H1 (cell line): Measurements from ENCODE around the gene KIF26A. TPM values are rescaled to one million over a fixed set of nuclear protein-coding genes. Genes with fewer than 3 reads are reported as not detected.

ENCODE experiments used
- CTCF ChIA-PET: fragments of 300-600 bp; sonication (Branson Sonifier 250); formaldehyde crosslinking; loops from one replicate; lab custom pipeline; 2021; ENCODE audit not compliant: partially characterized antibody; lab: Charles Lee
- POLR2A ChIA-PET: fragments of 300-600 bp; sonication (Branson Sonifier 250); formaldehyde crosslinking; loops from one replicate; lab custom pipeline; 2021; ENCODE audit warnings: inconsistent platforms; ENCODE audit not compliant: partially characterized antibody; lab: Charles Lee
- DNase-seq, 2 experiments: peaks; one replicate each; pipeline versions ENCODE4 v3.0.0 to v3.0.0-alpha.2; 2010 to 2022; ENCODE audit warnings: low spot score in 2 of 2, low read depth in 1 of 2, mixed read lengths in 1 of 2
- FAIRE-seq: peaks from 2 replicates; lab custom pipeline; 2011; peaks lifted over from hg19 to GRCh38; lab: Jason Lieb, UNC
- H2AFZ ChIP-seq: 2 replicates; pipeline ENCODE4 v1.8.1; 2012; ENCODE audit warnings: low read length, inconsistent platforms
- H2AK5ac ChIP-seq: 2 replicates; pipeline ENCODE4 v1.6.1; 2013; ENCODE audit warnings: low read depth, low read length
- H2BK120ac ChIP-seq: replicated peaks from 2 replicates; pipeline ENCODE3; 2013; ENCODE audit warnings: low read depth, low read length, inconsistent platforms
- H2BK12ac ChIP-seq: 2 replicates; pipeline ENCODE4 v1.6.1; 2013; ENCODE audit warnings: low read depth, low read length
- H2BK15ac ChIP-seq: 2 replicates; pipeline ENCODE4 v1.6.1; 2013; ENCODE audit warnings: low read length
- H2BK20ac ChIP-seq: 2 replicates; pipeline ENCODE4 v1.6.1; 2013; ENCODE audit warnings: low read length
- H2BK5ac ChIP-seq: 2 replicates; pipeline ENCODE4 v1.6.1; 2013; ENCODE audit warnings: low read depth, low read length
- H3K14ac ChIP-seq: 2 replicates; pipeline ENCODE4 v1.6.1; 2013; ENCODE audit warnings: inconsistent platforms; ENCODE audit not compliant: insufficient read length
- H3K18ac ChIP-seq: 2 replicates; pipeline ENCODE4 v1.6.1; 2013; ENCODE audit warnings: low read length; ENCODE audit errors: extremely low read depth
- H3K23ac ChIP-seq: 2 replicates; pipeline ENCODE4 v1.6.1; 2013; ENCODE audit warnings: inconsistent platforms; ENCODE audit not compliant: insufficient read length
- H3K23me2 ChIP-seq: 2 replicates; pipeline ENCODE4 v1.6.1; 2013; ENCODE audit warnings: low read depth, low read length
- H3K27ac ChIP-seq: 2 replicates; pipeline ENCODE4 v1.6.1; 2011; ENCODE audit warnings: low read depth, low read length, inconsistent platforms
- H3K27me3 ChIP-seq, 4 experiments: replicated peaks in 1 of 4; 1 replicate in 1 of 4; 2 replicates in 3 of 4; pipeline versions ENCODE4 v1.6.1 to v1.8.1; 2011 to 2013; ENCODE audit warnings: low read length in 3 of 4, mild to moderate bottlenecking in 3 of 4, inconsistent platforms in 2 of 4, mixed read lengths in 2 of 4, moderate library complexity in 1 of 4; ENCODE audit not compliant: control insufficient read depth in 3 of 4, insufficient read depth in 3 of 4; ENCODE audit errors: extremely low read depth in 1 of 4
- H3K36me3 ChIP-seq, 4 experiments: 2 replicates each; pipeline versions ENCODE4 v1.6.1 to v1.8.1; 2011 to 2013; ENCODE audit warnings: mild to moderate bottlenecking in 4 of 4, low read length in 3 of 4, moderate library complexity in 2 of 4, control low read depth in 1 of 4, inconsistent platforms in 1 of 4; ENCODE audit not compliant: insufficient read depth in 4 of 4, control insufficient read depth in 2 of 4
- H3K4ac ChIP-seq: replicated peaks from 2 replicates; pipeline ENCODE3; 2013; ENCODE audit warnings: low read length, low read depth, mixed read lengths, inconsistent platforms; ENCODE audit not compliant: insufficient read length
- H3K4me1 ChIP-seq, 4 experiments: replicated peaks in 1 of 4; 1 replicate in 1 of 4; 2 replicates in 3 of 4; pipeline versions ENCODE4 v1.6.1 to v1.8.1; 2011 to 2013; ENCODE audit warnings: low read length in 3 of 4, inconsistent platforms in 2 of 4, mixed read lengths in 1 of 4; ENCODE audit not compliant: insufficient read depth in 4 of 4, control insufficient read depth in 3 of 4
- H3K4me2 ChIP-seq, 2 experiments: 2 replicates each; pipeline versions ENCODE4 v1.6.1 to v1.8.1; 2011 to 2013; ENCODE audit warnings: low read depth in 2 of 2, low read length in 2 of 2, control low read depth in 1 of 2, inconsistent platforms in 1 of 2, mild to moderate bottlenecking in 1 of 2; ENCODE audit not compliant: insufficient read depth in 1 of 2
- H3K4me3 ChIP-seq, 4 experiments: fragments of 200-600, 300-600 bp in 1 of 4; sonication (generic), shearing (Covaris generic), sonication (Bioruptor Twin) in 1 of 4; 2 replicates each; pipeline versions ENCODE4 v1.5.1 to v1.8.1; 2011 to 2016; ENCODE audit warnings: low read length in 4 of 4, low read depth in 3 of 4, control low read depth in 2 of 4, inconsistent platforms in 2 of 4, mild to moderate bottlenecking in 2 of 4, mixed read lengths in 1 of 4, moderate library complexity in 1 of 4; ENCODE audit not compliant: insufficient read depth in 2 of 4; ENCODE audit errors: extremely low read depth in 1 of 4
- H3K56ac ChIP-seq: replicated peaks from 2 replicates; pipeline ENCODE3; 2013; ENCODE audit warnings: low read depth, mild to moderate bottlenecking, mixed read lengths, low read length, inconsistent platforms; ENCODE audit not compliant: insufficient read length
- H3K79me1 ChIP-seq: 2 replicates; pipeline ENCODE4 v1.6.1; 2013; ENCODE audit warnings: low read depth, low read length, control low read depth
- H3K79me2 ChIP-seq, 2 experiments: 2 replicates each; pipeline versions ENCODE4 v1.6.1 to v1.8.1; 2012 to 2013; ENCODE audit warnings: low read length in 2 of 2, mild to moderate bottlenecking in 2 of 2, inconsistent platforms in 1 of 2; ENCODE audit not compliant: insufficient read depth in 2 of 2, control insufficient read depth in 1 of 2
- H3K9ac ChIP-seq, 4 experiments: replicated peaks in 1 of 4; 1 replicate in 1 of 4; 2 replicates in 3 of 4; pipeline versions ENCODE4 v1.6.1 to v1.8.1; 2011 to 2013; ENCODE audit warnings: low read depth in 3 of 4, low read length in 3 of 4, control low read depth in 2 of 4, mild to moderate bottlenecking in 2 of 4, moderate library complexity in 2 of 4, inconsistent platforms in 1 of 4; ENCODE audit errors: extremely low read depth in 1 of 4
- H3K9me3 ChIP-seq, 2 experiments: 2 replicates each; pipeline versions ENCODE4 v1.6.1 to v1.8.1; 2012 to 2013; ENCODE audit warnings: mild to moderate bottlenecking in 2 of 2, moderate library complexity in 2 of 2, control low read depth in 1 of 2, inconsistent platforms in 1 of 2, low read depth in 1 of 2, low read length in 1 of 2, mixed read lengths in 1 of 2; ENCODE audit not compliant: insufficient read depth in 2 of 2
- H4K20me1 ChIP-seq, 2 experiments: replicated peaks in 1 of 2; 2 replicates each; pipeline versions ENCODE3 to v1.8.1; 2011 to 2013; ENCODE audit warnings: inconsistent platforms in 2 of 2, low read length in 2 of 2, mild to moderate bottlenecking in 1 of 2; ENCODE audit not compliant: insufficient read depth in 2 of 2, control insufficient read depth in 1 of 2
- H4K5ac ChIP-seq: 2 replicates; pipeline ENCODE4 v1.6.1; 2013; ENCODE audit warnings: low read length, low read depth, mixed read lengths, inconsistent platforms; ENCODE audit not compliant: insufficient read length
- H4K8ac ChIP-seq: 2 replicates; pipeline ENCODE4 v1.8.0; 2013; ENCODE audit warnings: mild to moderate bottlenecking, moderate library complexity, low read length, inconsistent platforms; ENCODE audit not compliant: insufficient read depth; ENCODE audit errors: extremely low read depth
- H4K91ac ChIP-seq: replicated peaks from 2 replicates; pipeline ENCODE3; 2013; ENCODE audit warnings: low read length, mixed read lengths, inconsistent platforms; ENCODE audit not compliant: insufficient read length
- CBX5 ChIP-seq: fragments of 300-800, 300-1000 bp; sonication (generic); IDR thresholded peaks from 2 replicates; pipeline ENCODE4 v1.7.1; 2016; ENCODE audit warnings: antibody characterized with exemption, low read length, low read depth
- EGR1 ChIP-seq: IDR thresholded peaks from 2 replicates; pipeline ENCODE4 v1.6.1; 2011; ENCODE audit warnings: low read depth, low read length, borderline replicate concordance
- HDAC2 ChIP-seq, 2 experiments: fragments of 300-600 bp in 1 of 2; sonication (generic) in 1 of 2; IDR thresholded peaks; 2 replicates each; pipeline ENCODE4 v1.6.1; 2011 to 2012; ENCODE audit warnings: low read depth in 2 of 2, low read length in 2 of 2, mild to moderate bottlenecking in 2 of 2, moderate library complexity in 2 of 2, borderline replicate concordance in 1 of 2, inconsistent platforms in 1 of 2
- KDM1A ChIP-seq: fragments of 200-600, 300-600 bp; sonication (generic); IDR thresholded peaks from 2 replicates; pipeline ENCODE4 v1.7.1; 2016; ENCODE audit warnings: mild to moderate bottlenecking, low read length, borderline replicate concordance
- SIX5 ChIP-seq: IDR thresholded peaks from 2 replicates; pipeline ENCODE4 v1.6.1; 2011; ENCODE audit warnings: mild to moderate bottlenecking, low read depth, low read length
- SUZ12 ChIP-seq: fragments of 200-600 bp; sonication (generic); IDR thresholded peaks from 2 replicates; pipeline ENCODE4 v1.6.1; 2012; ENCODE audit warnings: mild to moderate bottlenecking, inconsistent platforms, low read length, moderate library complexity, mixed read lengths
- WGBS, 2 experiments: shearing (Covaris generic) in 1 of 2; methylation state at CpG; one replicate each; pipeline versions ENCODE4 v1.1.6 to v1.1.7; 2013 to 2015; ENCODE audit warnings: low lambda C conversion rate in 2 of 2, mixed read lengths in 2 of 2, inconsistent platforms in 1 of 2, low coverage in 1 of 2, missing lambda C conversion rate in 1 of 2; ENCODE audit not compliant: insufficient replicate concordance in 2 of 2, insufficient coverage in 1 of 2, insufficient read length in 1 of 2; ENCODE audit errors: extremely low coverage in 1 of 2, missing lambda C conversion rate in 1 of 2; 5-methylcytosine and 5-hydroxymethylcytosine counted together
- polyA plus RNA-seq, 7 experiments: library from polyadenylated mRNA; depleted of rRNA in 3 of 7; stranded (reverse) in 5 of 7; unstranded in 2 of 7; fragments of >200 nt in 5 of 7; fragments of 200-250 nt in 2 of 7; gene quantifications; 1 replicate in 5 of 7; 2 replicates in 1 of 7; 4 replicates in 1 of 7; pipeline versions ENCODE4 v1.2.1 to v1.2.3, GENCODE V29; 2011 to 2013; ENCODE audit warnings: missing spikeins in 2 of 7, mixed read lengths in 2 of 7
- total RNA-seq: library from RNA; stranded (reverse); fragmentation: NEBNext Ultra II Directional; extraction: Animal tissue kit (Norgen Biotek cat#: 25700); gene quantifications from 2 replicates; pipeline ENCODE4 v1.2.1, GENCODE V29; 2021
- TF ChIP-seq, protein P1 (sequence below): IDR thresholded peaks from 2 replicates; pipeline ENCODE4 v1.6.1; 2012; ENCODE audit warnings: inconsistent platforms
- TF ChIP-seq, protein P2 (sequence below): IDR thresholded peaks from 2 replicates; pipeline ENCODE4 v1.6.1; 2011; ENCODE audit warnings: low read length, improper control_type of control experiment

KIF26A gene
- total and polyA plus RNA-seq, 2 of the 8 experiments (the other 6 are each of a cell fraction or from before 2014, with no cell fraction given) = 11.5 to 41.6 TPM

DNA sequence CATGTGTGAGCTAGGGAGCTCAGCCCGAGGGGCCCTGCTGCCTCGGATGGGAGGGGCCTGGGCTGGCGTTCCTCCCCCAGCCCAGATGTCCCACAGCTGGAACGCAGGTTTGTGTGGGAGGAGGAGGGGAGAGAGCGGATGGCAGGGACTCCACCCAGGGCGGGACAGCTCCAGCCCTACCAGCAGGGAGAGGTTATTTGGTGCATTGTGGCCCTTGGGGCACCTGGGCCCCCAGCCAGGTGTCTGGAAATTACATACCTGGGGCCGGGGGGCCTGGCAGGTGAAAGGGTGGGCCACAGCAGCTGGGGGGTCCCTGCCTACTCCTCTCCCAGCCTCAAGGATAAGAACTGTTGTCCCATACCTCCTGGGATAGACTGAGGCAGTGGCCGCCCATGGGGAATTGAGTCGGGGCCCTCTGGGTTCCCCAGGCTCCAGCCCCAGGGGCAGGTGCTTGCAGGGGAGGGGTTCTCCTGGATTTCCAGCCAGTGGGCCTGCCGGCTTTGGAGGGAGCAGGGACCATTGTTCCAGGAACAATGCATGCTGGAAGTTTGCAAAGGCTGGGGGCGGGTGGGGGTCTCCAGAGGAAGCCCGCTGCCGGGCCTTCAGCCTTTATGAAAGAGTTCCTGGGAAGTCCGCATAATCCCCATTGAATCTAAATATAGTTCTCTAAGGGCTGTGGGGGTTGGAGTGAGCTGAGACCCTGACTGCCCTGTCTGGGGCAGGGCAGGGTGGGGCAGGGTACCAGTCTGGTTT, 1.2 kb downstream of the KIF26A start:
- Histone ChIP-seq H4K5ac (no peak overlapping the region), H2BK5ac (no peak overlapping the region), H3K9me3 (no peaks in the 10 kb centered on the region), H3K23ac (no peak overlapping the region), H3K36me3 (no peaks in the 10 kb centered on the region; a peak in 2 of 8 replicates), H3K14ac (no peak overlapping the region), H2AFZ (no peak overlapping the region), H4K20me1 (peaks cover 16 to 35% of the 10 kb centered on the region in 2 experiments), H4K91ac (peak overlapping the region; percentile 93), H3K9ac (0 out of 7 replicates have a peak overlapping the region, but pooled peaks of 1 of the 4 experiments have one; percentile 50), H2BK120ac (peak overlapping the region; percentile 78), H3K27ac (no peak overlapping the region), H2AK5ac (no peak overlapping the region), H3K56ac (peak overlapping the region; percentile 9), H3K23me2 (peaks cover 31% of the 10 kb centered on the region), H3K4me2 (peak overlapping the region; percentile 83 to 88), H3K79me2 (peaks cover 20 to 56% of the 10 kb centered on the region in 2 experiments; a peak in 3 of 4 replicates), H3K18ac (no peak overlapping the region; the same call in 1 of the 2 replicates), H3K79me1 (peaks cover 11% of the 10 kb centered on the region), H3K4me1 (peaks cover 0 to 44% (median 31%) of the 10 kb centered on the region in 4 experiments; a peak in 6 of 7 replicates), H4K8ac (no peak overlapping the region), H3K4ac (peak overlapping the region; percentile 85), H3K27me3 (peaks cover 21 to 33% (median 27%) of the 10 kb centered on the region in 4 experiments), H2BK12ac (peak overlapping the region; percentile 60; the same call in 1 of the 2 replicates), H3K4me3 (peak overlapping the region; percentile 61 to 88 (median 64)), H2BK15ac (no peak overlapping the region), H2BK20ac (no peak overlapping the region)
- DNase-seq (peak in 1 of 2 experiments; percentile 52), FAIRE-seq (no peak)
- TF ChIP-seq, protein P1, sequence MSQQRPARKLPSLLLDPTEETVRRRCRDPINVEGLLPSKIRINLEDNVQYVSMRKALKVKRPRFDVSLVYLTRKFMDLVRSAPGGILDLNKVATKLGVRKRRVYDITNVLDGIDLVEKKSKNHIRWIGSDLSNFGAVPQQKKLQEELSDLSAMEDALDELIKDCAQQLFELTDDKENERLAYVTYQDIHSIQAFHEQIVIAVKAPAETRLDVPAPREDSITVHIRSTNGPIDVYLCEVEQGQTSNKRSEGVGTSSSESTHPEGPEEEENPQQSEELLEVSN = no peak
- no peak for TF ChIP-seq EGR1
- no peak; the same call in 1 of the 2 replicates for TF ChIP-seq SUZ12
- TF ChIP-seq, protein P2, sequence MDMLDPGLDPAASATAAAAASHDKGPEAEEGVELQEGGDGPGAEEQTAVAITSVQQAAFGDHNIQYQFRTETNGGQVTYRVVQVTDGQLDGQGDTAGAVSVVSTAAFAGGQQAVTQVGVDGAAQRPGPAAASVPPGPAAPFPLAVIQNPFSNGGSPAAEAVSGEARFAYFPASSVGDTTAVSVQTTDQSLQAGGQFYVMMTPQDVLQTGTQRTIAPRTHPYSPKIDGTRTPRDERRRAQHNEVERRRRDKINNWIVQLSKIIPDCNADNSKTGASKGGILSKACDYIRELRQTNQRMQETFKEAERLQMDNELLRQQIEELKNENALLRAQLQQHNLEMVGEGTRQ = no peak
- TF ChIP-seq SIX5 = no peak
- TF ChIP-seq CBX5 = no peak
- 0 out of 4 replicates have a peak, but pooled peaks of 1 of the 2 experiments have one; percentile 62 for TF ChIP-seq HDAC2 (IDR thresholded peaks at IDR 0.05; ENCODE audit: borderline replicate concordance in 1 of 2, low read depth in 2 of 2, low read length in 2 of 2)
- peak; percentile 47; the same call in 1 of the 2 replicates for TF ChIP-seq KDM1A
- ChIA-PET POLR2A (interaction anchor here (1.4 kb wide), 1 partner anchor 12 kb away, joined by 3 read pairs; no protein-coding TSS in a partner anchor), CTCF (interaction anchor here (0.7 to 2.2 kb wide), 10 partner anchors 9 to 424 kb away, joined by 3 to 8 read pairs (median 4); no protein-coding TSS in a partner anchor)
- WGBS, 2 experiments = 12% methylated on average over 11 of the region's 14 CpGs; no CpG with 5 or more reads in 1 of the 2 experiments
